Measurements from ENCODE around the gene C3orf85. TPM values are rescaled to one million over a fixed set of nuclear protein-coding genes. Genes with fewer than 3 reads are reported as not detected.

C3orf85 gene
- total RNA-seq, 5 donors from 2014 or later (not counting 1 experiment from before 2014, with no cell fraction given): not detected

Other genes with a start within 250 kb of the C3orf85 start
- not detected for gene GUCA1C, start 182.8 kb upstream of the C3orf85 start, total RNA-seq
- not detected for gene MORC1, start 18.6 kb upstream of the C3orf85 start, total RNA-seq
- not detected for gene DPPA2, start 179.8 kb downstream of the C3orf85 start, total RNA-seq
- 1 to 10 TPM; 1.1 to 4.4 (median 1.5) TPM for gene DPPA4, start 200.8 kb downstream of the C3orf85 start, total RNA-seq

Measured in T-cell (primary cell).